NOMO-1 treated with DMSO at 0.1 percent for 48 hours (cell line): ENCODE results near the gene NPAS1.
"Not testable (repeated sequence)": the region's sequence is repeated elsewhere in the genome, so short reads cannot be mapped to it uniquely, and the experiment has no call there.

Experiments used
- DNase-seq: peaks from one replicate; lab custom pipeline; 2025; ENCODE audit not compliant: unreplicated experiment; lab: John Stamatoyannopoulos, UW

Gene NPAS1

DNA sequence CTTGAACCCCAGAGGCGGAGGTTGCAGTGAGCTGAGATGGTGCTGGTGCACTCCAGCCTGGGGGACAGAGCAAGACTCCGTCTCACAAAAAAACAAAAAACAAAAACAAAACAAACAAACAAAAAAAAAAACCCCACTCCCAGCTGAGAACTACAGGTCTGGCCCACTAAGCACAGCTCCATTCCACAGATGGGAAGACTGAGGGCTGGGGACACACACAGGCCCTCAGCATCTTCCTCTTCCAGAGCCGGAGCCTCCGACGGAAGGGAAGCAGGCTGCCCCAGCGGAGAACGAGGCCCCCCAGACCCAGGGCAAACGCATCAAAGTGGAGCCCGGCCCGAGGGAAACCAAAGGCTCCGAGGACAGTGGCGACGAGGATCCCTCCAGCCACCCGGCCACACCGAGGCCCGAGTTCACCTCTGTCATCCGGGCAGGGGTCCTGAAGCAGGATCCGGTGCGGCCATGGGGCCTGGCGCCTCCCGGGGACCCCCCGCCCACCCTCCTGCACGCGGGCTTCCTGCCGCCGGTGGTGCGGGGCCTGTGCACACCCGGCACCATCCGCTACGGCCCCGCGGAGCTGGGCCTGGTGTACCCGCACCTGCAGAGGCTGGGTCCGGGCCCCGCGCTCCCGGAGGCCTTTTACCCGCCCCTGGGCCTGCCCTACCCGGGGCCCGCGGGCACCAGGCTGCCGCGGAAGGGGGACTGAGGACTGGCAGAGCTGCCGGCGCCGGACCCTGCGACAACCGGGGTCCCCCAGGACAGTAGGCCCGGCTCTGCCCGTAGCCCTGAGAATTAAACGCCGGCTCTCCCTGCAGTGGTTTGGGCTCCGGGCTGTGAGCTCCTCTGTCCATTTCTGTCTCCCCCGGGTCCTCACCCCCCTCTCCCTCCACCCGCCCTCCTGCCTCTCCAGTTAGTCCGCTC, 25.6 kb downstream of the NPAS1 start:
- no peak for DNase-seq

DNA sequence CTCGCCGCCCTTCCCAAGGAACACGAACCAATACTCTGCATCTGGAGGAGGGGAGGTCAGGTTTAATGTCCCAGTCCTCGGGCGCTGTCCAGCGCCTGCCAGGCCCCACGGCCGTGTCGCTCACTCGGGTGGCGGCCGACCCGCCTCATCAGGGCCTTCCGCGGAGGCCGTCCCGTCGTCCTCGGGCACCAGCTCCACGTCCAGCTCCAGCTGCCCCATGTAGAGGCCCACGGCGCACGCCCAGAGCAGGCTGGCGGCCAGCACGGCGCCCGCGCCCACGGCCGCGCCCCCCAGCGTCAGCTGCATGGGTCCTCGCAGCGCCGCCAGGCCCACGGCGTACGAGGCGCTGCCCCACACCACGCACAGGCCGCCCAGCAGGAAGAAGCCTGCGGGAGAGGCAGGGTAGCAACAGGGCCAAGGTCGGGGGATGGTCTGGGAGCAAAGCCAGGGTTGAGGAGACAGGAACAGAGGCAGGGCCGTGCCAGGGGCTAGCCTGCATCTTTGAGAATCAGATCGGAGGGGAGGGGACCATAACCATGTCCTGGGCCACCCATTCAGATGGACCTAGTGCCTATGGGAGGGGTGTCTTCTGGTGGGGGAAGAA, 26.3 kb downstream of the NPAS1 start:
- no peak for DNase-seq

- DNase-seq, result no peak
These were observed 27.7 kb downstream of the NPAS1 start for GRCh38 chr19:47047272-47047762.

GRCh38 chr19:47047763-47048405, 28.2 kb downstream of the NPAS1 start:
- DNase-seq, result peak; percentile 95

GRCh38 chr19:47049307-47049700, 29.7 kb downstream of the NPAS1 start:
- no peak for DNase-seq

DNA sequence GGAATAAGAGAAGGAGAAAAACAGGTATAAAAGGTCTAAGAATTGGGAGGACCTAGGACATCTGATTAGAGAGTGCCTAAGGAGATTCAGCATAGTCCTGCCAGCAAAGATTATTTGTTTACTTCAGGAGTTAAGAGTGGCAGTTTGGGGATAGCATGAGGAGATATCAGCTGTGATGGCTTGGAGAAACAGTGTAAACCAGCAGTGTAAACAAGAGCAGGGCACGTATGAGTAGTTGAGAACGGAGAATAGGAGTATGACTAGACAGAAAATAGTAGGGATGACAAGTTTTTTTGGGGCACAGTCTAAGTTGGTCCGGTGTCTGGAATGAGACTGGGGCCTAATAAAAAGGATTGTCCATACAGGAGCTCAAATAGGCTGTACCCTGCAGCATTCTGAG, 30.9 kb downstream of the NPAS1 start:
- DNase-seq, result not testable (repeated sequence)

GRCh38 chr19:47056411-47056810, 36.8 kb downstream of the NPAS1 start:
- no peak for DNase-seq

- no peak for DNase-seq
These were observed 37.7 kb downstream of the NPAS1 start for GRCh38 chr19:47057328-47057727.

- no peak for DNase-seq
These were observed 39.0 kb downstream of the NPAS1 start for GRCh38 chr19:47058621-47059022.

DNA sequence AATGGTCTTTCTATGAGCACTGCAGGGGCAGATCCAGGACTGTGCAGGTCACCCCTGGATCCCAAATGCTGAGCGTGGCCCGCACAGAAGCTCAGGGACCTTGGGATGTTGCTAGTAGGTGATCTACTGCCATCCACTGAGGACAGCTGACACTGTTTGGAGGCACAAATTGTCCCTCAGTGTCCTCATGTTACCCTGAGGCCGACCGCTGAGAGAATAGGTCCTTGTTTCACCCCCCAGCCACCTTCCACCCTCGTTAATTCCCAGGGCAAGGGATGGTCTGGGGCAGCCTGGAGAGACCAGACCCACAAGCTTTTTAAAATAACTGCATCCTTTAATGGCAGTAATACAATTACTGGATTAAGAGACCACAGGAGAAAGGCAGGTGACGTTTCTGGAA, 44.2 kb downstream of the NPAS1 start:
- DNase-seq, result no peak

DNA sequence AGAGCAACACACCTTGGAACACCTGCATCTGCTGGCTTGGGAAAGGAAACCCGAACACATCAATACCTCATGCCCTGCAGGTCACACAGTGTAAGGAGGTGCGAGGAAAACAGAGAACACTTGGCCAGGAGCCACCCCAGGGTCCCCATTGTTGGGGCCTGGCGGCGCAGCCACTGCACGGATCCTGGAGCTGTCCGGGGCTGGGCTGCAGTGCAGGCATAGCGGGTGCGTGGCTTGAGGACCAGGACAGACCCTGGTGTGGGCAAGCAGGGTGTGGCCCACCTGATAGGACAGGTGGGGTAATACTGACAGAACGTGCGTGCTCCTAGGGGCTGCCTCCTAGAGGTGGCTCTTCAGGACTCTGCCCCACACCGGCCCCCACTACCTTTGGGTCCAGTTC, 45.6 kb downstream of the NPAS1 start:
- DNase-seq, result no peak

- DNase-seq, result no peak
These were observed 47.0 kb downstream of the NPAS1 start for GRCh38 chr19:47066376-47067214.

GRCh38 chr19:47067215-47067847, 47.7 kb downstream of the NPAS1 start:
- DNase-seq, result no peak

DNA sequence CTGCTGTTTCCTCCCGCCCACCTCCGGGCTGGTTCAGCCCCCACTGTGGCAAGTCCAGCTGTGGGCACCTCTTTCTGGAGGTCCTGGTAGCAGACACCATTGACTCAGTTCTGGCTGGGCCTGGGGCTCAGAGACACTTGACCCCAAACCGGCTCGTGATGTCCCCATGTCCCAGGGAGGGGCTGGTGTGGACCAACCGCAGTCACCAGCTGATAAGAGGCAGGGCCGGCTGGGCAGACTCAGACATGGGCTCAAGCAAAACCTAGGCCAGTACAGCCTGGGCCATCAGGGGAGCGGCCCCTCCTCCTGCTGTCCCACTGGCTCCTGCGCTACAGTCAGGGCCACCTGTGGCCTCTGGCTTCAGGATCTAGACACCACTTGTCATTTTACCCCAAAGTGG, 48.6 kb downstream of the NPAS1 start:
- no peak for DNase-seq

DNA sequence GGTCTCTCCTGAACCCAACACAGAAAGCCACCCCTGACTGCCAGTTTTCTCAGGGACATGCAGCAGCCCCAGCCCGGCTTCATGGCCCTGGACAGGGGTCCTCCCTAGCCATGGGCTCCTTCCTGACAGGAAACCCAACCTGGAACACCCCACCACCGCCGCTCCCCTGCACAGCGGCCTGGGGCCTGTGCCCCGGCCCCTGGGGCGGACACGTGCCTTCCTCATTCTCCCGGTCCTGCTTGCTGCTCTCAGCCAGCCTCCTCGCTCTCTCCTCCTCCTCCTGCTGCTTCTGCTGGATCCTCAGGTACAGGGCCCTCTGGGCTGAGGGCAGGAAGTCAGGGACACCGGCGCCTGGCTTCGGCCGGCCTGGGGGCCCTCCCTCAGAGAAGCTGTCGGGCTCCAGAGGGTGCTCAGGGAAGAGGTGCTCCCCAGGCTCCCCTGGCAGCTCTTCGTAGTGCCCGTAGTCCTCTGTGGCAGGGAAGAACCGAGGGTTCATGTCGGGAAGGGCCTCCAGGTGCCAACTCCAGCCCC, 49.3 kb downstream of the NPAS1 start:
- DNase-seq, result no peak

GRCh38 chr19:47069795-47070194, 50.2 kb downstream of the NPAS1 start:
- DNase-seq, result no peak

DNA sequence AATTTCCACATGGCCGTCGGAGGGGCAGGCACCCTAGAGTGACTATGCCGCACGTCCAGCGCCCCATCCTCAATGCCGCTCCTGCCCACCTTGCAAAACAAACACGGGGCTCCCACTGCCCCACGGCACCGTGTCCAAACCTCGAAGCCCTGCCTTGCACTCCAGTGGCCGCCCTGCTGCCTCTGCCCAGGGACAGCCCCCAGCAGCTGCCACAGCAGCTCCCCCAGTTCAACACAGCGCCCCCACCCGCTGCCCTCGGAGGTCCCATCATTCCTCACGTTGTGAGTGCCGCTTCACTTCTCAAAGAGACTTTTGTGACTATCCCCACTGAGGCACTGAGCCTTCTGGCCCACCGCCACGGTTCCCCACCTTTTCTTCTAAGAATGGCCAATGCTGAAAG, 51.1 kb downstream of the NPAS1 start:
- DNase-seq, result no peak

- DNase-seq, result no peak
These were observed 52.1 kb downstream of the NPAS1 start for GRCh38 chr19:47071731-47072130.

- no peak for DNase-seq
These were observed 52.7 kb downstream of the NPAS1 start for GRCh38 chr19:47072323-47072722.

GRCh38 chr19:47073574-47073973, 53.9 kb downstream of the NPAS1 start:
- no peak for DNase-seq
